Glomerular visceral epithelial cell (primary cell): Measurements from ENCODE around the gene SGCD.
"Not testable (repeated sequence)": the region's sequence is repeated elsewhere in the genome, so short reads cannot be mapped to it uniquely, and the experiment has no call there.

Experiments
- DNase-seq: peaks from one replicate; pipeline ENCODE4 v3.0.0-alpha.2; 2016; ENCODE audit errors: extremely low spot score

Gene SGCD

GRCh38 chr5:156628421-156628820 lies 301.5 kb downstream of the SGCD start:
- no peak for DNase-seq

- DNase-seq = no peak
These were observed 304.0 kb downstream of the SGCD start for GRCh38 chr5:156631005-156631404.

GRCh38 chr5:156634301-156634700 lies 307.3 kb downstream of the SGCD start:
- no peak for DNase-seq

GRCh38 chr5:156640691-156641241 lies 313.8 kb downstream of the SGCD start:
- no peak for DNase-seq

- DNase-seq = no peak
These were observed 314.7 kb downstream of the SGCD start for GRCh38 chr5:156641686-156642085.

GRCh38 chr5:156647034-156647451 lies 320.1 kb downstream of the SGCD start:
- no peak for DNase-seq

- no peak for DNase-seq
These were observed 327.5 kb downstream of the SGCD start for GRCh38 chr5:156654444-156654843.

- no peak for DNase-seq
These were observed 328.8 kb downstream of the SGCD start for GRCh38 chr5:156655732-156656131.

GRCh38 chr5:156664832-156665231 lies 337.9 kb downstream of the SGCD start:
- not testable (repeated sequence) for DNase-seq

- DNase-seq = not testable (repeated sequence)
These were observed 339.7 kb downstream of the SGCD start for GRCh38 chr5:156666686-156667085.

- no peak for DNase-seq
These were observed 340.7 kb downstream of the SGCD start for GRCh38 chr5:156667616-156668015.

- DNase-seq = no peak
These were observed 342.5 kb downstream of the SGCD start for GRCh38 chr5:156669416-156669815.

GRCh38 chr5:156670615-156671014 lies 343.7 kb downstream of the SGCD start:
- DNase-seq = no peak

GRCh38 chr5:156675395-156675794 lies 348.4 kb downstream of the SGCD start:
- no peak for DNase-seq

GRCh38 chr5:156677963-156678362 lies 351.0 kb downstream of the SGCD start:
- no peak for DNase-seq

GRCh38 chr5:156678484-156678883 lies 351.5 kb downstream of the SGCD start:
- no peak for DNase-seq

GRCh38 chr5:156680831-156681230 lies 353.9 kb downstream of the SGCD start:
- DNase-seq = no peak

- no peak for DNase-seq
These were observed 354.3 kb downstream of the SGCD start for GRCh38 chr5:156681265-156681664.

GRCh38 chr5:156682971-156683370 lies 356.0 kb downstream of the SGCD start:
- no peak for DNase-seq

- no peak for DNase-seq
These were observed 356.5 kb downstream of the SGCD start for GRCh38 chr5:156683509-156683908.

GRCh38 chr5:156684216-156684615 lies 357.3 kb downstream of the SGCD start:
- no peak for DNase-seq

GRCh38 chr5:156685481-156685880 lies 358.5 kb downstream of the SGCD start:
- no peak for DNase-seq

- no peak for DNase-seq
These were observed 359.4 kb downstream of the SGCD start for GRCh38 chr5:156686380-156686779.

GRCh38 chr5:156686796-156687195 lies 359.8 kb downstream of the SGCD start:
- DNase-seq = no peak
